Stimulated activated CD4-positive, alpha-beta T cell treated with anti-CD3 and anti-CD28 coated beads, Interleukin-15, amount 100 ng/mL, for 1 hour (primary cell): Measurements from ENCODE around the gene MARCHF10.

ENCODE experiments used
- DNase-seq, 2 donors: peaks; one replicate each; pipeline ENCODE4 v3.0.0-alpha.2; 2020; ENCODE audit warnings: low read depth in 1 of 2, low spot score in 1 of 2

MARCHF10 gene

DNA sequence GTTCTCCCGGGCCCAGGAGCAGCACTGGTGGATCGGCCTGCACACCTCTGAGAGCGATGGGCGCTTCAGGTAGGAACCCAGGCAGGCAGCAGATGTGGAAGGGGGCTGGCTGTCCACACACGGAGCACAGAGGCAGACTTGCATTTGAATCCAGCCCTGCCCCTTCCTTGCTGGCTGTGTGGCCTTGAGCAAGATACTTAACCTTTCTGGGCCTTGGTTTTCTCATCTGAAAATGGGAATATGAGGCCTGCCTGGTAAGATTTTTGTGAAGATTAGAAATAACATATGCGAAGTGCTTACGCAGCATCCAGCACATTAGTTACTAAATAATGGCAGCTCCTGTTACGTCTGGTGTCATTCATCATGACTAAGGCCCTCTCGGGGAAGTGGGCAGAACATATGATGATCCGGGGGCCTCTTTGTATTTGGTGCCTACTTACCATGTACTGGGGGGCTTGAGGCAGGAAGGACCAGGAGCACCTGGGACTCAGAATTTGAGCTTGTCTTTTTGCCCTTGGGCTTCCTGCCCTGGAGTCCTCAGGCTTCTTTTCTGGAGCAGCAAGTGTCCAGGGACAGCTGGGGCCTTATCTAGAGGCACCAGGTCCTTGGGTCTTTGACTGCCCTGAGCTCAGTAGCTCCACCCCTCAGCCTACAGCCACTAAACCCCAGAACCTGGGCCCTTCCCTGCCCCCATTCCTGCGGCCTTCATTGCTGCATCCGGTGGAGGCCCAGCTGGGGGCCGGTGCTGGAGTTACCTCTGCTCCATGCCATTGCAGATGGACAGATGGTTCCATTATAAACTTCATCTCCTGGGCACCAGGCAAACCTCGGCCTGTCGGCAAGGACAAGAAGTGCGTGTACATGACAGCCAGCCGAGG, 126.8 kb downstream of the MARCHF10 start:
- no peak for DNase-seq

GRCh38 chr17:62680541-62681052, 127.5 kb downstream of the MARCHF10 start:
- DNase-seq, result no peak

DNA sequence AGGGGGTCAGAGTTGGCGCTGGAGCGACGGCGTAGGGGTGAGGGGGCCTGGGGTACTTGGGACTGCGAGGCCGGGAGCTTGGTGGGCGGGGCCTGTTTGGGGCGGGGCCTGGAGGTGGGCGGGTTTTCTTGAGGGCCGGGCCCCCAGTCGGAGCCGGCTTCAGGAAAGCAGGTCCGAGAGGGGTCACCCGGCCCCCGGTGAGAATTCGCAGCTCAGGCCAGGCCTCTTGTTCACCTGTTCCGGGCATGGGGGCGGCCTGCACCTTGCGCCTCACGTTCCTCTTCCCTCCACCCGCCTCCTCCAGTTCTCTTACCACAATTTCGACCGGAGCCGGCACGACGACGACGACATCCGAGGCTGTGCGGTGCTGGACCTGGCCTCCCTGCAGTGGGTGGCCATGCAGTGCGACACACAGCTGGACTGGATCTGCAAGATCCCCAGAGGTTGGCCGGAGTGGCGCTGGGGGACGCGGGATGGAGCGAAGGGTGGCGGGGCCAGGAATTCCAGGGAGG, 128.2 kb downstream of the MARCHF10 start:
- no peak for DNase-seq

GRCh38 chr17:62678214-62678919, 129.7 kb downstream of the MARCHF10 start:
- DNase-seq, result no peak

DNA sequence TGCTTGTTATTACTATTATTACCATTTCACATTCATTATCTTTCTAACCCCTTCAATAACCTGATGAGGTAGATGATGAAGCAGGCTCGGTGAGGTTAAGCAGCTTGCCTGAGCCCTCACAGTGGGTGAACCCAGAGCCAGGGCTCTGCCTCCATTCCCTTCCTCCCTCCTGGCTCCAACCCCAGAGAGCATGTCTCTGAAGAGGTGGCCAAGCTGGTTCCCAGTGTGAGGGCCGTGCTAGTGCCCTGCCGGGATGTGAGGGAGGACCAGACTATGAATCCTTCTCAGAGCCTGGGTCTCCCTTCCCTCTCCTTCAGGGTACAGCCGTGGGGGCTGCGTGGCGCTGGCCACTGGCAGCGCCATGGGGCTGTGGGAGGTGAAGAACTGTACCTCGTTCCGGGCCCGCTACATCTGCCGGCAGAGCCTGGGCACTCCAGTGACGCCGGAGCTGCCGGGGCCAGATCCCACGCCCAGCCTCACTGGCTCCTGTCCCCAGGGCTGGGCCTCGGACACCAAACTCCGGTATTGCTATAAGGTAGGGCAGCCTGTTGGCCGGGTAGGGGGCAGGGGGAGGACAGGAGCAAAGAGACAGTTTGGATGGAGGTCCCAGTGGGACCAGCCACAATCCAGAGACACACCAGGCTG, 131.0 kb downstream of the MARCHF10 start:
- DNase-seq, result no peak

GRCh38 chr17:62676231-62676943, 131.7 kb downstream of the MARCHF10 start:
- DNase-seq, result no peak

- DNase-seq, result no peak
These were observed 132.4 kb downstream of the MARCHF10 start for GRCh38 chr17:62675701-62676100.

DNA sequence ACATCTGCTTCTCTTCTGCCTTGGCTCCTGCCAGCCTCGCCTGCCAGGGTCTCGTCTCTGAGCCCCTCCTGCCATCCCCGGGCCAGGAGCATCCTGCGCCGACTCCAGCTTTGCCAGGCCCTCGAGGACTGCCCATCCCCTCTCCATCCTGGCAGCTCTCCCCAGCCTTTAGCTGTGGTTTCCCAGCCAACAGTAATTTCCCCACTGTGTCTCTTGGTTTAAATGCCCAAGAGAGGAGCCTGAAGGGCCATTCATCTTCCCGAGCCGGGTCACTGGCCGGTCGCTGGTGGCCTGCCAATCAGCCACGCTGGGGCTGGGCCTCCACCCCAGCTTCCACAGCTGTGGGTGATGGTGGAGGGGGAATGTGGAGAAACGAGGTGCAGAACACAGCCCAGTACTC, 132.9 kb downstream of the MARCHF10 start:
- no peak for DNase-seq

GRCh38 chr17:62674841-62675240, 133.3 kb downstream of the MARCHF10 start:
- no peak for DNase-seq

DNA sequence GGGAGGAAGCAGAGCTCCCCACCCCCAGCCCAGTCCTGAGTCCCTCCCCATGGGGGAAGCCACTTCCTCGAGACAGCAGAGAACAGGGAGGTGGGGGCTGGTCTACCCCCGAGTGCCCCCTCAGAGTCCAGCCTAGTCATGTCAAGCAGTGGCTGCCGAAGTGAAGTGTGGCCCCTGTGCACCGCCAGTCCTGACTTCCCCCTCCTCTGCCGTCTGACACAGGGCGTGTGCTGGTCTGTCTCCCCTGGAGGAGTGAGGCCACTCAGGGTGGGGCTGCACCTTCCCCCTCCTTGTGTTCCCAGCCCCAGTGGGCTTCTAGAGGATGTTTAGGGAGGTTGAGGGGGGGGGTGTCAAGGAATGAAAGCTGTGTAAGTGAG, 133.8 kb downstream of the MARCHF10 start:
- DNase-seq, result no peak

DNA sequence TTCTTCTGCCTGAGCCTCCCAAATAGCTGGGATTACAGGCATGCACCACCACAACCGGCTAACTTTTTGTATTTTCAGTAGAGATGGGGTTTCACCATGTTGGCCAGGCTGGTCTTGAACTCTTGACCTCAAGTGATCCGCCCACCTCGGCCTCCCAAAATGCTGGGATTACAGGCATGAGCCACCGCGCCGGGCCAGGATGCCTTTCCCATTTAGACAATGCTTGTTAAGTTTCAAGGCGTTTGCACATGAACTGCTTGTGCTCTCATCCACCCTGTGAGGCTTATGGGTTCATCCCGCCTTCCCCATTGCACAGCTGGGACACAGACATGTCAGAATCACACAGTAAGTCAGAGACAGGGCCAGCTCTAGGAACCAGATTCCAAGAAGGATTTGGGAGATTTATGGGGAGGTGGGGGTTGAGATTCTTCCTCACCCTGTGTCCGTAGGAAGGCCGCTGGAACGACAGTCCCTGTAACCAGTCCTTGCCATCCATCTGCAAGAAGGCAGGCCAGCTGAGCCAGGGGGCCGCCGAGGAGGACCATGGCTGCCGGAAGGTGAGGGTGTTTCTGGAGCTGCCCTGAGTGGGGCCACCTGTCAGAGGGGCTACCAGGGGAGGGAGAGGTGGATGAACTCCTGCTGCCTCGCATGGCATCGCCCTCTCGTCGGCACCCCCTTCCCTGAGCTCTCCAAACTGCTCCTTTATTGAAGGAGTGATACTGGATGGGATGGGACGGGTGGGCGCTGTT, 134.3 kb downstream of the MARCHF10 start:
- no peak for DNase-seq

DNA sequence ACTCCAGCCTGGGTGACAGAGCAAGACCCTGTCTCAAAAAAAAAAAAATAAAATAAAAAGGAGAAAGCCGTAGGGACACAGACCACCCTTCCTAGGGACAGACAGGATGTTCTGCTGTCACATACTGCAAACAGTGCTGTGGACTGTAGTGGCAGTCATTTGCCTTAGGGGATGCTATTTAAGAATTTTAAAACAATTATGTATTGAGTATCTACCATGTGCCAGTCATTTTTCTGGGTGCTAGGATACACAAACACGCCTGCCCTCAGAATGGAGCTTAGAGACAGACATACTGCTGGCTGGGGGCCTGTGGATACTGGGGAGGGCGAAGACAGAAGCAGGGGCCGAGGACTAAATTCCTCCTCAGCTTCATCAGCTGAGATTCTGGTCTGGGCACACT, 135.2 kb downstream of the MARCHF10 start:
- DNase-seq, result no peak

DNA sequence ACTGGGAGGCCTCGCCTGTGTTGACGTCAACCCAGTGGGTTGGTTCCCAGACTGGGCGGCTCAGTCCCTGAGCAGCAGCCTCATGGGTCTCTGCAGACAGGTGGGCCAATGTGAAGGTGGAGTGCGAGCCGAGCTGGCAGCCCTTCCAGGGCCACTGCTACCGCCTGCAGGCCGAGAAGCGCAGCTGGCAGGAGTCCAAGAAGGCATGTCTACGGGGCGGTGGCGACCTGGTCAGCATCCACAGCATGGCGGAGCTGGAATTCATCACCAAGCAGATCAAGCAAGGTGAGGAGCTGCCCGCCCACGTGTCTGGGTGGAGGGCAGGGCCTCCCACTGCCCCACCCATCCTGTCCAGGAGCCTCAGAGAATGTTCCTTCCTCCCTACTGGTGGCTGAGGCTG, 136.6 kb downstream of the MARCHF10 start:
- DNase-seq, result no peak

- no peak for DNase-seq
These were observed 137.8 kb downstream of the MARCHF10 start for GRCh38 chr17:62670202-62670821.

GRCh38 chr17:62668091-62668804, 139.9 kb downstream of the MARCHF10 start:
- DNase-seq, result no peak

DNA sequence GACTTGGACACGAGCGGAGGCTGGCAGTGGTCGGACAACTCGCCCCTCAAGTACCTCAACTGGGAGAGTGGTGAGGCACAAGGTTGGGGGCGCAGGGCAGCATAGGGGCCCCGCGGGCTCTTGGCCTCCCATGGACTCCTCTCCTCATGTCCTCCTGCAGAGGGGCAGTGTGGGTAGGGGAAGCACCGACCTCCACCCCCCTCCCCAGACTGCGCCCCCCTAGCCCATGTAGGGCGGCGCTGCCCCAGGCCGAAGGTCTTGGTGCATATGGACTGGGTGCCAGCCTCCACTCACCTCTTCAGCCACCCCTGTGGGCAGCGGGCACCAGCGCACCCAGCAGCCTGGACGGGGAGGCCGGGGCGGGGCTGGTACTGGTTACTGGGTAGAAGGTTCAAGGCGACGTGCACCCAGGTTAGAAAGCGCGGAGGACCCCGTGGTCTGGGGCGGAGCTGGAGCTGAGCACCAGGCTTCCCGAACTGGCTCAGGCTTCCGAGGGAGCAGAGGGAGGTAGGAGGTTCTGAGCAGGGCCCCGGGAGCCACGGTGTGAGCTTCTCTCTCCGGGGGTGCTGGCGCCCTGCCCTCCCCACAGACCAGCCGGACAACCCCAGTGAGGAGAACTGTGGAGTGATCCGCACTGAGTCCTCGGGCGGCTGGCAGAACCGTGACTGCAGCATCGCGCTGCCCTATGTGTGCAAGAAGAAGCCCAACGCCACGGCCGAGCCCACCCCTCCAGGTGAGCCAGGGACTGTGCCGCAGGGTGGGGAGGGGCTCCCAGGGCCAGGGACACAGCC, 141.1 kb downstream of the MARCHF10 start:
- DNase-seq, result no peak

DNA sequence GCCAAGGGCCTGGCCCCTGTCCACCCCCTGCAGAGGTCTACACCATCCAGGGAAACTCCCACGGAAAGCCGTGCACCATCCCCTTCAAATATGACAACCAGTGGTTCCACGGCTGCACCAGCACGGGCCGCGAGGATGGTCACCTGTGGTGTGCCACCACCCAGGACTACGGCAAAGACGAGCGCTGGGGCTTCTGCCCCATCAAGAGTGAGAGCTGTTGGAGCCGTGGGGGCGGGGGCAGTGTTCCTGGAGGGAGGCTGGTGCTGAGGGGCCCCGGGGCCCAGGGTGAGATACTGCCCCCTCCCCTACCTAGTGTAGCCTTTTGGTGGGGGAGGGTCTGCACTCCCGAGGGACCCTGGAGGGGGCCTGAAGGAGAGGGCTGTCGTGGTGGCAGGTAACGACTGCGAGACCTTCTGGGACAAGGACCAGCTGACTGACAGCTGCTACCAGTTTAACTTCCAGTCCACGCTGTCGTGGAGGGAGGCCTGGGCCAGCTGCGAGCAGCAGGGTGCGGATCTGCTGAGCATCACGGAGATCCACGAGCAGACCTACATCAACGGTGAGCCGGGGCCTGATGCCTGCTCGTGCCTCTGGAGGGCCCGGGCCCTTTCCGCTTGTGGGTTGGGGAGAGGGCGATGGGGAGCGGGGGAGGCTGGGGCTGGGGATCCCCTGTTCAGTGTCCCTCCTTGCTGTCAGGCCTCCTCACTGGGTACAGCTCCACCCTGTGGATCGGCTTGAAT, 141.9 kb downstream of the MARCHF10 start:
- DNase-seq, result no peak

GRCh38 chr17:62665599-62665998, 142.5 kb downstream of the MARCHF10 start:
- DNase-seq, result no peak
